Skeletal muscle tissue (tissue), 4 donors: ENCODE results near the gene IGF2BP2. TPM values are rescaled to one million over a fixed set of nuclear protein-coding genes. Genes with fewer than 3 reads are reported as not detected.
"Not testable (repeated sequence)": the region's sequence is repeated elsewhere in the genome, so short reads cannot be mapped to it uniquely, and the experiment has no call there.

Experiments used
- H3K27ac ChIP-seq: one replicate; pipeline ENCODE4 v1.7.0; 2013; ENCODE audit warnings: mild to moderate bottlenecking, low read depth, low read length, inconsistent platforms
- H3K27me3 ChIP-seq, 3 donors: one replicate each; pipeline ENCODE4 v1.7.0; 2013; ENCODE audit warnings: low read length in 3 of 3; ENCODE audit not compliant: control insufficient read depth in 3 of 3, insufficient read depth in 3 of 3
- H3K36me3 ChIP-seq, 3 donors: one replicate each; pipeline ENCODE4 v1.7.0; 2013; ENCODE audit warnings: low read length in 3 of 3; ENCODE audit not compliant: control insufficient read depth in 3 of 3, insufficient read depth in 3 of 3
- H3K4me1 ChIP-seq, 3 donors: one replicate each; pipeline ENCODE4 v1.7.0; 2013; ENCODE audit warnings: low read length in 3 of 3, mild to moderate bottlenecking in 3 of 3; ENCODE audit not compliant: control insufficient read depth in 3 of 3, insufficient read depth in 3 of 3
- H3K4me3 ChIP-seq, 3 donors: one replicate each; pipeline ENCODE4 v1.7.0; 2013; ENCODE audit warnings: low read length in 3 of 3
- H3K9ac ChIP-seq, 3 donors: one replicate each; pipeline ENCODE4 v1.7.0; 2013; ENCODE audit warnings: low read length in 3 of 3, mild to moderate bottlenecking in 3 of 3, moderate library complexity in 2 of 3, low read depth in 1 of 3
- H3K9me3 ChIP-seq, 3 donors: one replicate each; pipeline ENCODE4 v1.7.0; 2013; ENCODE audit warnings: low read length in 3 of 3; ENCODE audit not compliant: control insufficient read depth in 3 of 3
- total RNA-seq: library from RNA; depleted of rRNA; stranded (reverse); fragments of >200 nt; gene quantifications from one replicate; pipeline ENCODE4 v1.2.3, GENCODE V29; 2014
- donor health status: Osteomylitis.

The IGF2BP2 gene
- total RNA-seq, 1 donor from 2014 or later: 26.6 TPM

DNA sequence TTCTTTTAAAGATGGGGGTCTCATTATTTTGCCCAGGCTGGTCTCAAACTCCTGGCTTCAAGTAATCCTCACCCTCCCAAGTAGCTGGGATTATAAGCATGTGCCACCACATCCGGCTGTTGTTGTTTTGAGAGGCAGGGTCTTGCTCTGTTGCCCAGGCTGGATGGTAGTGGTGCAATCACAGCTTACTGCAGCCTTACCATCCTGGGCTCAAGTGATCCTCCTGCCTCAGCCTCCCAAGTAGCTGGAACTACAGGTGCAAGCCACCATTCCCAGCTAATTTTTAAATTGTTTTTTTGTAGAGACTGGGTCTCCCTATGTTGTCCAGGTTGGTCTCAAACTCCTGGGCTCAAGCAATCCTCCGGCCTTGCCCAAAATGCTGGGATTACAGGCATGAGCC, 133.2 kb downstream of the IGF2BP2 start:
- no peak overlapping the region for H3K4me3 ChIP-seq
- H3K4me1 ChIP-seq: no peaks in the 10 kb centered on the region
- no peak overlapping the region for H3K9ac ChIP-seq
- no peaks in the 10 kb centered on the region for H3K27me3 ChIP-seq
- no peak overlapping the region for H3K27ac ChIP-seq
- no peaks in the 10 kb centered on the region for H3K36me3 ChIP-seq
- H3K9me3 ChIP-seq: no peaks in the 10 kb centered on the region

DNA sequence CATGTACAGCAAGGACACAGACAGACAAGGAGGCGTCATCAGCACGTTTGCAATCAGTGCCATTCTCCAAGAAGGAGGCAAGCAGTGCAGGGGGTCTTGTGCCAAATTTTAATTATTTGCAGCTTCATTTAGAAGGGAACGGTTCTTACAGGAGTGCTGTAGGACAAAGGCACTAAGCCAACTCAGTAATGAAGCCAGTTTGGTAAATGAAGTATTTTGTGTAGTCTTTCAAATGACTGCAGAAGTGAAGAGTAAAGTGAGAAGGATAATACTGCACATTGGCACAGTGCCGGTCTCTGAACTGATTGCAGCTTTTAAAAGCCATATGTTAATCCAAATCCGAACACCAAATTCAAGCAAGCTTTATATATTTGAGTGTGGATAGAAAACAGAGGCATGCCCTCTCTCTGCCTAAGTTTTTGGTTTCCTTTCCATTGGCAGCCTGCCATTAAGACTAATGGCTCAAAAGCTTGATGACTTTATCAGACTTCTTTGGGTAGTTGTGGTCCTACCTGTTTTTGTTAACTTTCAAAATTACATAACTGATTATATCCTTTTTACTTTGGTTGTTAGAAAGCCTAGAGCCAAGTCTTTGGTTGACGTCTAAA, 137.5 kb downstream of the IGF2BP2 start:
- no peak overlapping the region for H3K4me3 ChIP-seq
- no peaks in the 10 kb centered on the region for H3K9me3 ChIP-seq
- no peaks in the 10 kb centered on the region for H3K27me3 ChIP-seq
- no peaks in the 10 kb centered on the region for H3K4me1 ChIP-seq
- H3K27ac ChIP-seq: no peak overlapping the region
- no peak overlapping the region for H3K9ac ChIP-seq
- no peaks in the 10 kb centered on the region for H3K36me3 ChIP-seq

DNA sequence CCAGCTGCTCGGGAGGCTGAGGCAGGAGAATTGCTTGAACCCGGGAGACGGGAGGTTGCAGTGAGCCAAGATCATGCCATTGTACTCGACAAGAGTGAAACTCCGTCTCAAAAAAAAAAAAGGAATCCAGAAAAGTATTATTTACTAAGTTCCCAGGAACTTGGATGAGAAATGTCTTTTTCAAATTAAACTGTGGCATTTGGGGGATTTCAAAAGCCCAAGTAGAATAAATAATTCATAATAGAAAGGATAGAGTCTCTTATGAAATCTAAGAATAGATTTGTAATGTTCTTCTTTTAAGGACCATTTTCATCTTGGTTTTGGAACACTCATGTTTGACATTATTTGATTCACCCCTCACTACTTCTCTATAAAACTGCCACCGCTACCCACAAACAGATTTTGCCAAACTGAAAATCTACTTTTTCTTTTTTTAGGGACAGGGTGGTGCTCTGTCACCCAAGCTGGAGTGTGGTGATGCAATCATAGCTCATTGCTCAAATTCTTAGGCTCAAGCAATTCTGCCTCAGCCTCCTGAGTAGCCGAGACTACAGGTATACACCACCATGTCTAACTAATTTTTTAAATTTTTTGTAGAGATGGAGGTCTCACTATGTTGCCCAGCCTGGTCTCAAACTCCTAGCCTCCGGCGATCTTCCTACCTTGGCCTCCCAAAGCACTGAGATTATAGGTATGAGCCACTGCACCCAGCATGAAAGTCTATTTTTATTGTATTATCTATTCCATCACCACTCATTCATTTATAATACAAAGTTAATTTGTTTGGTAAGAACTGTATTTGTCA, 139.4 kb downstream of the IGF2BP2 start:
- Histone ChIP-seq H3K4me3 (no peak overlapping the region), H3K36me3 (no peaks in the 10 kb centered on the region), H3K27ac (no peak overlapping the region), H3K9me3 (no peaks in the 10 kb centered on the region), H3K4me1 (no peaks in the 10 kb centered on the region), H3K9ac (no peak overlapping the region), H3K27me3 (no peaks in the 10 kb centered on the region)

DNA sequence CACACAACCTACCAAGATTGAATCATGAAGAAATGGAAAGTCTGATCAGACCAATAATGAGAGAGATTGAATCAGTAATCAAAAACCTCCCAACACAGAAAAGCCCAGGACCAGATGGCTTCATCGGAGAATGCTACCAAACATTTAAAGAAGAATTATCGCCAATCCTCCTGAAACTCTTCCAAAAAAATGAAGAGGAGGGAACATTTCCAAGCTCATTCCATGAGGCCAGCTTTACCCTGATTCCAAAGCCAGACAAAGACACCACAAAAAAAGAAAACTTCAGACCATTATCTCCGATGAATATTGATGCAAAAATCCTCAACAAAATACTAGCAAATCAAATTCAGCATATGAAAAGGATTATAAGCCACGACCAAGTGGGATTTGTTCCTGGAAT, 144.6 kb downstream of the IGF2BP2 start:
- H3K9ac ChIP-seq: no peak overlapping the region
- H3K9me3 ChIP-seq: no peaks in the 10 kb centered on the region
- H3K36me3 ChIP-seq: no peaks in the 10 kb centered on the region
- no peak overlapping the region for H3K27ac ChIP-seq
- H3K4me3 ChIP-seq: no peak overlapping the region
- no peaks in the 10 kb centered on the region for H3K27me3 ChIP-seq
- no peaks in the 10 kb centered on the region for H3K4me1 ChIP-seq

DNA sequence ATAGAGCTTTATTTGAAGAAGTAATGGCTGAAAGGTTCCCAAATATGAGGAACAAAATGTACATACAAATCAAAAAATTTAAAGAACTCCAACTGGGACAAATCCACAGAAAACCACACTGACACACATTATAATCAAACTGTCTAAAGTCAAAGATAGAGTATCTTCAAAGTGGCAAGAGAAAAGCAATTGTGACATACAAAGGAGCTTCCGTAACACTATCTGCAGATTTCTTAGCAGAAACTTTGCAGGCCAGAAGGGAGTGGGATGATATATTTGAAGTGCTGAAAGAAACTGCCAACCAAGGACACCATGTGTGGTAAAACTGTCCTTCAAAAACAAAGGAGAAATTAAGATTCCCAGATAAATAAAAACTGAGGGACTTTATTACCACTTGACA, 146.8 kb downstream of the IGF2BP2 start:
- Histone ChIP-seq H3K27ac (no peak overlapping the region), H3K9me3 (no peaks in the 10 kb centered on the region), H3K4me3 (no peak overlapping the region), H3K9ac (no peak overlapping the region), H3K27me3 (no peaks in the 10 kb centered on the region), H3K36me3 (no peaks in the 10 kb centered on the region), H3K4me1 (no peaks in the 10 kb centered on the region)

DNA sequence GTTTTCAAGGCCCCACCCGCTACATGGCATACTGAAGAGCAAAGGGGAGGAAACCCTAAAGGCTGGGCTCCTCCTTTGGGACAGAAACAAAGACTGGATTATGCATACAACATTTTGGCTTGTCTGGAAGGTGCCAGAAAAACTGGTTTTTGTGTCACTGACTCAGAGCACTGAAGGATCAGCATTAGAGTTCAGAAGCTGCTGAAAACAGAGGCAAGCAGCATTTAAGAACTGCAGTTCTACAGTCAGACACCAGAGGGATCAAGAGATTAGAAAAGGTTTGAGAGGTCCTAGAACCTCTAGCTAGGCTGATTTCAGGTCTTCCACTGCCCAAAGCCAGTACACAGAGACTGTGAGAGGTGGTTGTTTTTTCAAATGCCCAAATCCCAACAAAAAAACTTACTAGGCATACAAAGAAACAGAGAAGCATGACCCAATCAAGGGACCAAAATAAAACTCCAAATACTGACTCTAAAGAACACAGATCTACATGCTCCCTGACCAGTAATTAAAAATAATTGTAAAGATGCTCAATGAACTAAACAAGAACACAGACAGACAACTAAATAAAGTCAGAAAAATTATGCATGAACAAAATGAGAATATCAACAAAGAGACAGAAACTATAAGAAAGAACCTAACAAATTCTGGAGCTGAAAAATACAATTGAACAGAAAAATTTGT, 147.6 kb downstream of the IGF2BP2 start:
- Histone ChIP-seq H3K9ac (no peak overlapping the region), H3K27ac (no peak overlapping the region), H3K4me1 (no peaks in the 10 kb centered on the region), H3K27me3 (no peaks in the 10 kb centered on the region), H3K9me3 (no peaks in the 10 kb centered on the region), H3K36me3 (no peaks in the 10 kb centered on the region), H3K4me3 (no peak overlapping the region)

DNA sequence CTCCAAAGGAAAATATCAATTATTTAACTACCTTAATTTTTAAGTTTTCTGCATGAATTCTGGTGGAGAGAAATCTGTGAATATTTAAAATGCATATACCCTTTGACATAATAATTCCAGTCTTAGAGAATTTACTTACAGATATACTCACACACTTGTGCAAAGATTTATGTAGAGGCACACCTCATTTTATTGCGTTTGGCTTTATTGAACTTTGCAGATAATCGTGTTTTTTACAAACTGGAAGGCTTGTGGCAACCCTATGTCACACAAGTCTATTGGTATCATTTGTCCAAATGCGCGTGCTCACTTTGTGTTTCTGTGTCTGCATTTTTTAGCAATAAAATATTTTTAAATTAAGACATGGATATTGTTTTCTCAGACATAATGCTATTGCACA, 157.3 kb downstream of the IGF2BP2 start:
- Histone ChIP-seq H3K9me3 (no peaks in the 10 kb centered on the region), H3K9ac (no peak overlapping the region), H3K36me3 (no peaks in the 10 kb centered on the region), H3K27ac (no peak overlapping the region), H3K4me1 (no peaks in the 10 kb centered on the region), H3K4me3 (no peak overlapping the region), H3K27me3 (peaks cover 0 to 4% (median 0%) of the 10 kb centered on the region in 3 donors)

DNA sequence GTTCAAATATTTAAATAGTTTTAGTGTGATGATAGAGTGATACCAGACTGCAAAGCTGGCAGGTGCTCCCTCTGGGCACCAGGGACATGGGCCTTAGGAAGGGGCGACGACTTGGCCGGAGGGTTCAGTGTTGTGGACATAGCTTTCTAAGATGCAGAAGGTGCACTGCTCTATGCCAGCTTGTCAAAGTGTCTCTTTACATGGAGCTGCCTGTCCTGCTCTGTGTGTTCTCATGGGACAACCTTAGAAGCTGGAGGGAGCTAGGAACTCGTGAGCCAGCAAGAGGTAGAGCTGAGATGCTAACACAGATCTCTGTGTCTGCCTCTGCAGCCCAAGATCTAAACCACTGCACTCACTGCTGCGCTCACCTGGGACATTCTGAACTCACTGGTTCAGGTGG, 160.9 kb downstream of the IGF2BP2 start:
- H3K9ac ChIP-seq: no peak overlapping the region
- H3K27me3 ChIP-seq: peaks cover 0 to 4% (median 4%) of the 10 kb centered on the region in 3 donors
- H3K36me3 ChIP-seq: no peaks in the 10 kb centered on the region
- no peak overlapping the region for H3K27ac ChIP-seq
- peaks cover 4 to 8% (median 7%) of the 10 kb centered on the region in 3 donors for H3K4me1 ChIP-seq
- H3K9me3 ChIP-seq: no peaks in the 10 kb centered on the region
- H3K4me3 ChIP-seq: no peak overlapping the region

DNA sequence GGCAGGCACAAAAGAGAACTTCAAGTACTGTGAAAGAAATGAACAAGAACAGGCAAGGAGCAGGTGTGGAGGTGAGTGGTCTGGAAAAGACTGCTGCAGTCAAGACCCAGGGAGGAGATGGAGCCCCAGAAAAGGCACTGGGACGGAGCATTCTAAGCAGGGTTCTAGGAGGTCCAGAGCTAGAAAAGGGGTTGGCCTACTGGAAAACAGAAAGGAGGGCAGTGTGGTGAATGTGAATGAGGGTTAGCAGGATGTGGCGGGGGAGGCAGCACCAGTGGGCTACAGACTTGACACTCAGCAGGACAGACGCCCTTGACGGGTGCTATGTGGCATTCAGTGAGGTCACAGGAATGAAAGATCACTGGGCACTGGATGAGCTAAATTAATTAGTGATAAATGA, 163.1 kb downstream of the IGF2BP2 start:
- Histone ChIP-seq H3K4me1 (peaks cover 8 to 19% (median 16%) of the 10 kb centered on the region in 3 donors), H3K9me3 (no peaks in the 10 kb centered on the region), H3K27ac (no peak overlapping the region), H3K36me3 (no peaks in the 10 kb centered on the region), H3K4me3 (no peak overlapping the region), H3K27me3 (peaks cover 0 to 4% (median 4%) of the 10 kb centered on the region in 3 donors), H3K9ac (no peak overlapping the region)

DNA sequence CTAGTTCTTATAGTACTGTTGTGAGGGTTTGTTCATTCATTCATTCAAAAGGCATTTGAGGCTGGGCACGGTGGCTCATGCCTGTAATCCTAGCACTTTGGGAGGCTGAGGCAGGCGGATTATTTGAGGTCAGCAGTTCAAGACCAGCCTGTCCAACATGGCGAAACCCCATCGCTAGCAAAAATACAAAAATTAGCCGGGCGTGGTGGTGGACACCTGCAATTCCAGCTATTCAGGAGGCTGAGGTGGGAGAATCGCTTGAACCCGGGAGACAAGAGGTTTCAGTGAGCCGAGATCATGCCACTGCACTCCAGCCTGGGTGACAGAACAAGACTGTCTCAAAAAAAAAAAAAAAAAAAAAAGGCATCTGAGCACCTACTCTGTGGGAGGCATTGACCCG, 163.5 kb downstream of the IGF2BP2 start:
- peaks cover 8 to 19% (median 16%) of the 10 kb centered on the region in 3 donors for H3K4me1 ChIP-seq
- not testable (repeated sequence) for H3K4me3 ChIP-seq, H3K9me3 ChIP-seq, H3K9ac ChIP-seq, H3K36me3 ChIP-seq, H3K27me3 ChIP-seq, H3K27ac ChIP-seq
